ENCODE measurements around the gene FERMT3.

The FERMT3 gene

DNA sequence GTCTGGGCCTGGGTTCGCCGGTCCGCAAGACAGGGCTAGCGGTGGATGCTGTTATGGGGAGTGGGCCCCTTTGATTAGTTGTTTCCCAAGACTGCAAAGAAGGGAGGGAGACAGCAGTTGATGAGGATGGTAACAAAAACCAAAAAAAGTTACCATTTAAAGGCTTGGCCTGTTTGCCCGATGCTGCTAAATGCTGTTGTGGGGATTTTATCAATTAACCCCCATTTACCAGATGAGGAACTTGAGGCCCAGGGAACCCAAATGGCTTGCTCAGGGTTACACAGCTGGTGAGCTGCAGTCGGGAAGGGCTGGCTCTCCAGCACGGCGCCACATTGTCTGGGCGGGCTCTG, 16.1 kb downstream of the FERMT3 start:
- no peak for DNase-seq

- no peak for DNase-seq
Measured at GRCh38 chr11:64223001-64223651, 16.6 kb downstream of the FERMT3 start.

DNA sequence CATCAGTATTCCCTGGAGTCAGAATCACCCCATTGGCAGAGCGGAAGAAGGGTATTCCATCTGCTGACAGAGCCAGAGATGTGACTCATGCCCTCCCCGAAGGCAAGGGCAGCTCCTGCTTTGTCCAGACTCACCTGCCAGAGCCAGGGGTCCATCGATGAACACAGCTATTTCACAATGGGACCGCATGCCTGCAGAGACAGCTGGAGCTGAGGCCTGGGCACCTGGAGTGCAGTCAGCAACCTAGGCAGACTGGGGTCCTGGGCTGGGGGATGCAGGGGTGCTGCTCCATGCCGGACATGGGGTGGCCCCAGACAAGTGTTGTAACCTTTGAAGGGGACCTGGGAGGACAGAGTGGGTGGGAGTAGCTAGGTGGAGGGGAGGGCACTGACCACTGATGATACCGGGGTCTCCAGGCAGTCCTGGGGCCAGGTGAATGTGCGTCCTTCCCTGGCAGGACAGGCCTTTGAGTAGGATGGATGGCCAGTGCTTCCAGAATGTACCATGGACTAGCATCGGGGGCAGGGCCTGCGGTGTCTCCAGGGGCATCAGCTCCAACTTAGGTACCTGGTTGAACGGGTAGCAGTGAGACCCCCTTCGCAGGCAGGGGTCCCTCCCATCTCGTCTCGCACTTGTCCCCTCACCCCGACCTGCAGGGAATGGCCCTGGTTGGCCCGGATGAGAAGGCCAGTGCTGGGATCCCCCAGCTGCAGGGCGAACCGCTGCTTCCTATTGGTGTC, 17.8 kb downstream of the FERMT3 start:
- DNase-seq = no peak

DNA sequence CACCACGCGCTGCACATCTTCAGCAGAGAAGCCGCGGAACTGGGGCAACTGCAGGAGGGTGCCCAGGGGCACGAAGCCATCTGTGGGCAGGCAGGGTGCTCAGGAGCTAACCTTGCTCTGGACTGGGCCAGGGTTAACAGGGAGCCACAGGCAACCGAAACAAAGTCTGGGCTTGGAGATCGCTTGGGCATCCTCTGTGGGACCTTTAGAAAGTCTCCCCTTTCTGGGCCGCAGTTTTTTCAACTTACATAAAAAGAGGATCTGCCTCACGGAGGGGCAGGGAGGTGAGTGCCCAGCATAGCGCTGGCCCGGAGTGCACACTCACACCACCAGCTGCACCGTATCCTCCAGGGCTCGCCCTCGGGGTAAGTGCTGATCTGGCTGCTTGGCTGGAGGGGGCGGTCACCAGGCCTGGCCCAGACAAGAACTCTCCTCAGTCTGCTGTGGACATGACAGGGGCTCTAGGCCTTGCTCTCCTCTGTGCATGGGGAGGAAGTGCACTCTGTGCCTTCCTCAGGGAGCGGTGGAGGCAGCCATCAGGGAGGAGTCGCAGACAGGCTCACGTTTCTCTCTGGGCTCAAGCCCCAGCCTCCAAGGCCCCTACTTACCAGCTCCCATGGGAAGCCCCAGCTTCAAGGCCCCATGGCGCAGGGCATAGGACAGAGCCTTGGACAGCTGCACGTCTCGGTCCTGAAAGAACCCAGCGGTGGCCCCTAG, 18.5 kb downstream of the FERMT3 start:
- no peak for DNase-seq

DNA sequence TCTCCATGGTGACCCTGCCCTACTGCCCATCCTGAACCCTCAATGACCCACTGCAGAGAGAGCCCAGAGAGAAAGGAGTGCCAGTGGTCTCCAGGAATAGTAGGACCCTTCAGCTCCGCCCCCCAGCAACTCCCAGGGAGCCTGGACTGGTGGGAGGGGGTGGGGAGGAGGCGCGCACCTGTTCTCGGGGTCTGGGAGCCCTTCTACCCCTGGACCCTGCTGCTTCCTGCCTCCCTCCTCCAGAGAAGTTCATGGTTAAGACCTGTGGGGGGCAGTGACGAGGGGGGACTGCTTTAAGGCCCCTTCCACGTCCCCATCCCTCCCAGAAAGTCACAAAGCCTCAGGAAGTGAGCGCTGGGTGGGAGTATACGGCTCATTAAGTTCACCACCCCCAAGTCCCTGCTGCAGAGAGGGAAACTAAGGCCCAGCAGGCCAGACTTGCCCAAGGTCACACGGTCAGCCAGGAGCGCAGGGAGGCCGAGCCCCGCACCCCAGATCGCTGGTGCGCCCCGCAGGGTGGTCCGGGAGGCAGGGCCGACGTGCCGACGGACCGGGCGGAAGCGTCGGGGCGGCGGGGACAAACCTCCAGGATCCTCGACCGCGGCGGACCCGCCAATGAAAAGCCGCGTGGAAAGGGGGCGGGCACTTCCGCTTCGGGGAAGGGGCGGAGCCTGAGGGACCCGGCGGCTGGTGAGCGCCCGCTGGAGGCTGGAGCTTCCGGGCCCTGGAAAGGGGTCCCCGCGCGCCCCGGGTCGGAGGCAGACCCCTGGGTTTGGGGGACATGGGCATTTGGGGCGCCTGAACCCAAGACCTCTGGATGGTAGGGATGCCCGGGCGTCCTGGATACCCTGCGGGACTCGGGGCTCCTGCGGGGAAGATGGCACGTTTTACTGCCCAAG, 19.3 kb downstream of the FERMT3 start, which contains the start of the genes NUDT22 and TRPT1:
Gene NUDT22 (plus strand): TSS at position 667 of the 899 bp plus-strand sequence. CDS start 379 bp downstream, outside the sequence.
Gene TRPT1 (minus strand): TSS at position 579 of the 899 bp plus-strand sequence. CDS start 326 bp downstream, at position 253.
- DNase-seq = peak; percentile 78 to 90 (median 82)

GRCh38 chr11:64226507-64227051, 20.1 kb downstream of the FERMT3 start:
- DNase-seq = peak in 1 of 4 experiments; percentile 36

GRCh38 chr11:64227405-64227956, 21.0 kb downstream of the FERMT3 start:
- no peak for DNase-seq

- no peak for DNase-seq
Measured at GRCh38 chr11:64229090-64229743, 22.7 kb downstream of the FERMT3 start.

DNA sequence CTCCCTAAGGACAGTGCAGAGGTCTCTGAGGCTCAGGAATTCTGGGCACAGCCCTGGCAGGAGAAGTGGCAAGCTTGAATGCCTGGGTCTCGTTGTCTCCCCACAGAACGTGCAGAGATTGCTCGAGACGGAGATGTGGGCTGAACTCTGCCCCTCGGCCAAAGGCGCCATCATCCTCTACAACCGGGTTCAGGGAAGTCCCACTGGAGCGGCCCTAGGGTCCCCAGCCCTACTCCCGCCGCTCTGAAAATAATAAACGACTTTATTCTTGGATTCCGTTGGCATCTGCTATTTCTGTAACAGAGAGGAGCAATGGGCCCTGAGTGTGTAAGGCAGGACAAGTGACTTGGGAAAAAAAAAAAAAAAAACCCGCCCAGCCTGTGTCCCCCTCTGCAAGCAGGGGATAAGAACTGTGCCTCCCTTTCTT, 23.2 kb downstream of the FERMT3 start:
- DNase-seq = no peak

GRCh38 chr11:64230171-64230984, 23.9 kb downstream of the FERMT3 start, which contains the start of gene DNAJC4:
Gene DNAJC4, plus strand, starts transcription at chr11:64230548. Its CDS starts 307 bp downstream, at chr11:64230855.
- DNase-seq = peak; percentile 59 to 79 (median 63)

GRCh38 chr11:64230985-64231365, 24.5 kb downstream of the FERMT3 start:
- no peak for DNase-seq

DNA sequence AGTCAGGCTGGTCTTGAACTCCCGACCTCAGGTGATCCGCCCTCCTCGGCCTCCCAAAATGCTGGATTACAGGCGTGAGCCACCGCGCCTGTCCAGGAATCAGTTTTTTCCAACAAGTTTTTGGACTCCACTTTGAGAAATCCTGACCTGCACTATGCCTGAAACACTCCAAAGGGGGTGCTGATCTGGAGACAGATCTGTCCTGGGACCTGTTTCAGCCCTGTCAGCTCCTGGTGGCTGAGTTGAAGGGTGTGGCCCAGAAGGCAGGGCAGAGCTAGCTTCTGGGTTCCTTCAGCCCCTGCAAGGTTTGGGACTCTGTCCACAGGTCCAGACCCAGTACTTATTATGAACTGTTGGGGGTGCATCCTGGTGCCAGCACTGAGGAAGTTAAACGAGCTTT, 25.0 kb downstream of the FERMT3 start:
- DNase-seq = no peak

DNA sequence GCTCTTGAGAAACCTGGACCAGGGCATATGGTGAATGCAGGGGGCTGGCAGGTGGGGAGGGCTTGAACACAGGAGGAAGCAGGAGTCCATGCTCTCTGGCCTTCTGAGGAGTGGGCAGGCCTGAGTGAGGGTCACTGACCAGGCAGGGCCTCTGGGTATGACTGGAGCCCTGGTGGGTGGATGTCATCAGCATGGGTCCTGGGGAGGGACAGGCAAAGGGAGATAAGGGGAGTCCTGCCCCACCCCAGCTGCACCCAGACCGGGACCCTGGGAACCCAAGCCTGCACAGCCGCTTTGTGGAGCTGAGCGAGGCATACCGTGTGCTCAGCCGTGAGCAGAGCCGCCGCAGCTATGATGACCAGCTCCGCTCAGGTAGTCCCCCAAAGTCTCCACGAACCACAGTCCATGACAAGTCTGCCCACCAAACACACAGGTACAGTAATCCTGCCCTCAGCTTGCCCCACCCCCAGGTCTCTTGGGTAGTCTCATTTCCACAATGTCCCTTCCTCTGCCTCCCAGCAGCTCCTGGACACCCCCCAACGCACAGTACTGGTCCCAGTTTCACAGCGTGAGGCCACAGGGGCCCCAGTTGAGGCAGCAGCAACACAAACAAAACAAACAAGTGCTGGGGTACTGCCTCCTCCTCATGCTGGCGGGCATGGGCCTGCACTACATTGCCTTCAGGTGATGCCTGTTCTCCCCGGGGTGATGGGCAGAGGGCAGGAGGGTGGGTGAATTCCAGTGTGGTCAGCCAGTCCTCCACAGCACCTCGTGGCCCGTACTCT, 25.9 kb downstream of the FERMT3 start:
- no peak for DNase-seq

DNA sequence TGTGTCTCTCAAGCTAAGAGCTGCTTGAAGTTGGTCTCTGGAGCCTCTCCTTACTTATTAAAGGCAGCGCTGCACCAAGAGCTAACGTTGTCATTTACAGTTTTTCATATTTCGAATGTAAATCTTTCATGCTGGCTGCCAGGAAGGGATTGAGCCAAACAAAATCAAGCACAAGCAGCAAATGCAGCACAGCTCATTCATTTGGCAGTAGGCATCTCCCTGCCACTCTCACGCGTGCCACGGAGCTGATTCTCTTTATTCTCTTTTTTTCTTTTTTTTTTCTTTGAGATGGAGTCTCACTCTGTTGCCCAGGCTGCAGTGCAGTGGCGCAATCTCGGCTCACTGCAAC, 26.4 kb downstream of the FERMT3 start:
- no peak for DNase-seq

- peak in 2 of 4 experiments; percentile 48 to 74 for DNase-seq
Measured at GRCh38 chr11:64233913-64234586, 27.5 kb downstream of the FERMT3 start, which contains the start of gene VEGFB. Gene VEGFB, plus strand, starts transcription at chr11:64234584. Its CDS starts 250 bp downstream, at chr11:64234834.

DNA sequence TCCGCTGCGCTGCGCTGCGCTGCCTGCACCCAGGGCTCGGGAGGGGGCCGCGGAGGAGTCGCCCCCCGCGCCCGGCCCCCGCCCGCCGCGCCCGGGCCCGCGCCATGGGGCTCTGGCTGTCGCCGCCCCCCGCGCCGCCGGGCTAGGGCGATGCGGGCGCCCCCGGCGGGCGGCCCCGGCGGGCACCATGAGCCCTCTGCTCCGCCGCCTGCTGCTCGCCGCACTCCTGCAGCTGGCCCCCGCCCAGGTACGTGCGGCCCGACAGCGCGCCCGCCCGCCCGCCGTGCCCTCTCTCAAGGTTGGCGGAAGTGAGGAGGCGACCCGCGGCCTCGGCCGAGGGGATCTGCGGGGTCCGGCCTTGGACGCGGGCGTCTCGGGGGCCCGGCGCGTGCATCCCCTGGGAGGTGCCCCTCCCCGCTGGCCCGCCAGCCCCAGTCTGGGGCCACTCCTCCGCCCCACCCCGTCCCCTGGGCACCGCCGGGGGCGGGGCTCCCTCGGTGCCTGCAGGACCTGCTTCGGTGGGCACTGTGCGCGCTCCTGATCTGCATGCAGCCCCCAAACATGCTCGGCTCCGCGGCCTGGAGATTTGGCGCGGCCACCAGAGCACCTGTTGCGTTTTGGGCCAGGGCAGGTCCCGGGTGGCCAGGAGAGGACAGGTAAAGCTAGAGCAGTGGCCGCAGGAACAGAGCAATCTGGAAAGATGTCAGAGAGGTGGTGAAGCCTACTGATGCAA, 28.3 kb downstream of the FERMT3 start:
- peak in 1 of 4 experiments; percentile 64 for DNase-seq

DNA sequence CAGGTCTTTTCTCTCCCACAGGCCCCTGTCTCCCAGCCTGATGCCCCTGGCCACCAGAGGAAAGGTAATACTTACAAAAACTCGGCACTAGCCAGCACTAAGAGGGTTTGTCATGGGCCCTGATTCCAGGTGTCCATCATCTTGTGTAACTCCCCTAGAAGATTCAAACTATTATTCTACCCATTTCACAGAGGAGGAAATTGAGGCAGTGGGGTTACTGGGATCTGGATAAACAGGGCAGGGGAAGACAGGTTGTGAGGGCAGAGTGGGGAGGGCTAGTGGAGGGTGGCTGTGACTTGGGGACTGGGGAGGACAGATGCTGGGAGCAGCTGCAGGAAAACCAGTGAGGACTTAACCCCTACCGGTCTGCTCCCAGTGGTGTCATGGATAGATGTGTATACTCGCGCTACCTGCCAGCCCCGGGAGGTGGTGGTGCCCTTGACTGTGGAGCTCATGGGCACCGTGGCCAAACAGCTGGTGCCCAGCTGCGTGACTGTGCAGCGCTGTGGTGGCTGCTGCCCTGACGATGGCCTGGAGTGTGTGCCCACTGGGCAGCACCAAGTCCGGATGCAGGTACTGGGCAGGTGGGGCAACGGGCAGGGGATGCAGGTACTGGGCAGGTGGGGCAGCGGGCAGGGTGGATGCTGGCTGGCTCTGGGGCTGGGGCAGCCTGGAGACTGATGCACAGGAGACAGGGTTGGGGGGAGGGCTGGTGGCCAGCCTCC, 29.1 kb downstream of the FERMT3 start:
- DNase-seq = no peak

Measured in activated naive CD4-positive, alpha-beta T cell (primary cell).